NCI-H2196 treated with DMSO at 0.1 percent for 48 hours (cell line): ENCODE results near the gene FSTL3.

Experiments
- DNase-seq: peaks from one replicate; lab custom pipeline; 2025; ENCODE audit not compliant: unreplicated experiment; lab: John Stamatoyannopoulos, UW

FSTL3 gene

DNA sequence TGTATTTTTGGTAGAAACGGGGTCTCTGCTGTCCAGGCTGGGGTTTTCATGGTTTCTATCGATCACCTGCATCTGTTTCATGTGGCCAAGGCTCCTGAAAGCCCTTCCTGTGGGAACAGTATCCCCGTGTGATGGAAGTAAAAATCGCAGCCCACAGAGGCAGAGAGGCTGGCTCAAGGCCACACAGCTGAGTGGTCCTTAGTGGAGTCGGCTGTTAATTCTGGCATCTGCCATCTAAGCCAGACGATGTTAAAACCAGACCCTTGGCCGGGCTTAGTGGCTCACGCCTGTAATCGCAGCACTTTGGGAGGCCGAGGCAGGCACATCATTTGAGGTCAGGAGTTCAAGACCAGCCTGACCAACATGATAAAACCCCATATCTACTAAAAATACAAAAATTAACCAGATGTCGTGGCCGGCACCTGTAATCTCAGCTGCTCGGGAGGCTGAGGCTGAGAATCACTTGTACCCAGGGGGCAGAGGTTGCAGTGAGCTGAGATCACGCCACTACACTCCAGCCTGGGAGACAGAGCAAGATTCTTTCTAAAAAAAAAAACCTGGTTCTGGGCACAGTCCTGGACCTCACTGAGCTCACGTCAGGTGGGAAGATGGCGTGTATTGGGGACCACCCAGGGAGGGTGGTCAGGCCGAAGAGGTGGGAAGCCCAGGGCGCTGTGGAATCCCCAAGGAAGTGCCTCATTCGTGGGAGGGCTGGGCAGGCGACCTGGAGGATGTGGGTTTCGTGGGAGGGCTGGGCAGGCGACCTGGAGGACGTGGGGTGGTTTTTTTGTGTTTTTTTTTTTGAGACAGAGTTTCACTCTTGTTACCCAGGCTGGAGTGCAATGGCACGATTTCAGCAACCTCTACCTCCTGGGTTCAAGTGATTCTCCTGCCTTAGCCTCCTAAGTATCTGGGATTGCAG is 56.2 kb downstream of the FSTL3 start:
- no peak for DNase-seq
